GM21360 (cell line): ENCODE data around the gene CHCHD4.

ENCODE experiments used
- ATAC-seq: cut with Tn5 transposase; IDR thresholded peaks from one replicate; pipeline ENCODE4 v1.9.1; 2021; ENCODE audit warnings: mild to moderate bottlenecking, moderate library complexity; ENCODE audit not compliant: unreplicated experiment

Gene CHCHD4

DNA sequence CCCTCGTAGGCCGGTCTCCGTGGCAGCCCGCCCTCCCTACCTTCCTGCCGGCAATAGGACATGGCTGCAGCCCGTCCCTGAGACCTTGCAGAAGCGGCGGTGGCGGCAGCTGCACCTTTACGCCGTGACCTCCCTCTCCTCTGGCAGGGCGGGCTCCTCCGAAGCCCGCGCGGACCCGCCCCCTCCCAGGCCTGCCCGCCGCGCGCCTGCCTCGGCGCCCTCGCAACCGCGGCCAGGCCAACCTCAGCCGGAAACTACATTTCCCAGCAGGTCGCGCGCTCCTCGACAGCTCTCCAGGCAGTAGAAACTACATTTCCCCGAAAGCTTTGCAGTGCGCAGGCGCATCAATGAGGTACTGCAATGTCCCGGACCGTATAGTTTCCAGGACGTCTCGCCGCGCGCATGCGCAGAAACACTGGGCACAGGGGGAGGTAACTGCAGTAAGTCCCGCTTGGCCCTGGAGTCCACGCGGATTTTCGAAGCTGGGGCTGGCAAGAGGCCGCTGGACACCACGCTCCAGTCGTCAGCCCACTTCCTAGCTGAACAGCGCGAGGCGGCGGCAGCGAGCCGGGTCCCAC, at the start of gene CHCHD4, which contains the start of gene TMEM43:
TSS of gene CHCHD4 (minus strand) at position 256 of the 578 bp plus-strand sequence. CDS start at position 62, 194 bp downstream.
TSS of gene TMEM43 (plus strand) at position 438 of the 578 bp plus-strand sequence. CDS start 142 bp downstream, outside the sequence.
- ATAC-seq, result peak; percentile 79

DNA sequence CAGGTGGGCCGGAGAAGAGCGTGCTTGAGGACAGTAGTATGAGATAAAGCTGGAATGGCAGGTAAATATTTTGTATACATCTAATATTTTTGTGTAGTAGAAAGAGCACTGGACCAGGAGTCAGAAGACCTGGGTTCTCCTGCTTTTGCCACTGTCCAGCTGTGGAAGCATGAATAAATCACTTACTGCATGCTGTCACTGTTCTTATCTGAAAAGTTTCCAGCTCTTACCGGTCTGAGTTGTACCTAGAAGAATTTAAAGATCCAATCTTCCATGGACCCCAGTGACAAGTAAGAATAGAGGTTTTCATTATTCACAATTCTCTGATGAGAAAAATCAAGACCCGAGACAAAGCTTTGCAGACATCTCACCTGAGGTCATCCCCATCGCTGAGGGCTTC, 47.8 kb upstream of the CHCHD4 start:
- no peak for ATAC-seq

DNA sequence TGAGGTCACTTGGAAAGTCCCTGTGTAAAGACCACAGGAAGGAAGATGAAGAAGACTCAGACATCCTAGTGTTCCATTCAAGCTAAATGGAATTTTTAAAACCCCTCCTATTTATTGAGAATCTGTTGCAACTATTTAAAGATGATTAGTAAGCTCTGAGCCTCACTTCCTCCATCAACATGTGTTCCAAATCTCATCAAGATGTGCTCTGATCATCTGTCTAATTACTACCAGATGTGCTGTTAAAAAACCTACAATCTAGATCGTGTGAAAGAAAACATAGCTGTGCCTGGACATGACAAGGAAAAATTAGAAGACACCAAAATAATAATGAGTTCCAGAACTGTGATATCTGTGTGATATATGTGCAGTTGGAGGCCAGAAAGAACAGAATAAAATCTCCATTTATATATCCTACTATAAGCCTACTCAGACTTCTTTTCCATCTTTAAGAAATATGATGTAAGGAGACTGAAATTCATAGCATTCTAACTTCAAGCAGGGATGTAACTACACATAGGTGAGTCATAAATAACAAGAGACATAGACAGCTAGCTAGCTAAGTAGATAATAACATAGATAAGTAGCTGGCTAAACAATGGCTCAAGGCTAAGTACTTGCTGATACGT, 46.0 kb upstream of the CHCHD4 start:
- no peak for ATAC-seq

DNA sequence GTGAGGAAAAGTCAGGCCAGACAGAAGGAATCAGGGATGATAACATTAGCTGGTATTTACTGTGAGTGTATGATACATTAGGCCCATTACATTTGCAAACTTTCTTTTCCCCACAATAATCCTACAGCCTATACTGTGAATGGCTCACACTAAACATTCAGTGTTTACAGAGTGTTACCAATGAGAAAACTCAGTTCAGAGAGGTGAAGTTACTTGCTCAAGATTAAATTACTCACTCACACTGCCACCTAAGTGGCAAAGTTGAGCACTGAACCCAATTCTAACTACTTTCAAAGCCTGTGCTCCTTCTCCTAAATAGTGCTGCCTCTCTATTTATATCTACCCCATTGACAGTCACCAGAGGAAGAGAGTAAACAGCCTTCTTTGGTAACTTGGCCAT, 45.2 kb upstream of the CHCHD4 start:
- no peak for ATAC-seq

DNA sequence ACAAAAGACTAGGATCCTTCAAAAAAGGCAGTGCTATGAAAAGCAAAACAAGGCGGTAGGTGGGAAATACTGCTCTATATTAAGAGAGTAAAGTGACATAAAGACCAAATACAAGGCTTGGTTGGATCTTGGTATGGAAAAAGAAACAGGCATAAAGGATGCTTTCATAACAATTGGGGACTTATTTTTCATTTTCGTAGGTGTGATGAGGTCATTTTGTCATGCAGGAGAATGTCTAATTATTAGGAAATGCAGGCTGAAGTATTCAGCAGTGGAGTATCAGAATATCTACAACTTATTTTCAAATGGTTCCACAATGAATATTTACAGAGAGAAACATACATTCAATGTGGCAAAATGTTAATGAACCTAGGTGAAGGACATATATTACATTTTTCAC, 44.8 kb upstream of the CHCHD4 start:
- ATAC-seq, result no peak

DNA sequence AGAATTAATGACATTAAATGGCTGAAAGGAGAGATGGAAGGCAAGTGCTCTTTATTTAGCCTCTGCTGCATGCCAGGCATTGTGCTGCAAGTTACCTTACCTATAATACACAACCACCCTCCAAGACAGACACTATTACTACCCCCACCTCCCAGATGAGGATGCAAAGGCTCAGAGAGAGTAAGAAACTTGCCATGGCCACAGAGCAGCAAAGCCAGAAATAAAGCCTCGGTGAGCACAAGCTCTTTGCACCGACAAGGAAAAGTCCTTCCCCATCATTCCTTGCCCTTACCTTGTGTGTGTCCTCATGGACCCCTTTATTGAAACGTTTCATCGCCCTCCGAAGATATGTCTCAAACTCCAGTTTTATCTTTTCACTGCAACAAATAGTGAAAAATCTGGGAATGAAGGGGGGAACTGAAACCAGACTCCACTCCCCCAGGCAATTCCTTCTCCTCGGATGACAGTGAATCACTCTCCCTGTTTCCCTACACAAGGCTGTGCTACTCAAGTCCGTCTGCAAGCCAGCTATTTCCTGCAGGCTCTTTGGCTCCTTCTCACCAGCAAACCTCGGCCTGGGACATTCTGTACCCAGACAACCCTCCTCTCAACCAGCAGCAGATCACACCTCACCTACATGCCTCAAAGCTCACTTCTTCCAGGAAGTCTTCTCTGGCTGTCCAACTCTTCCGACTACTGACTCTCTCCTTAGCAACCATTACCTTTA, 42.4 kb upstream of the CHCHD4 start:
- ATAC-seq, result no peak

DNA sequence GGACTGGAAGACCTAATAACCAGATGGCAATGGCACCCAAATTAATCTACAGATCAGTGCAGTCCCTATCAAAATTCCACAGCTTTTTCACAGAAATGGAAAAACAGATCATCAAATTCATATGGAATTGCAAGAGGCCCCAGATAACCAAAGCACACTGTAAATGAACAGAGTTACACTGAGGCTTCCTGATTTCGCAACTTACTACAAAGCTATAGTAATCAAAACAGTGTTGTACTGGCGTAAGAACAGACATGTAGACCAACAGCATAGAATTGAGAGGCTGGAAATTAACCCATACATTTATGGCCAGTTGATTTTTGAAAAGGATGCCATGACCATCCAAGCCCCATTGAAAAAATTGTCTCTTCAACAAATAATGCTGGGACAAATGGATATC, 37.5 kb upstream of the CHCHD4 start:
- no peak for ATAC-seq

DNA sequence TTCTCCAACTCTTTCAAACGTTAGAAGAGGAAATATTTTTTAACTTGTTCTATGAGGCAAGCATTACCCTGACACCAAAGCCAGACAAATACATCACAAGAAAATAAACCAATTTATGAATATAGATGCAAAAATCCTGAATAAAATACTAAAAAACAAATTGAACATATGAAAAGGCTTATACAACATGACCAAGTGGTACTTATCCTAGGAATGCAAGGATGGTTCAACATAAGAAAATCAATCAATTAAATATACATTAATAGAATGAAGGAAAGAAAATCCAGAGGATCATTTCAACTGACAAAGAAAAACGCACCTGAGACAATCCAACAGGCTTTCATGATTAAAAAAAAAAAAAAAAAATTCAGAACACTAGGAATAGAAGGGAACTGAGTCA, 36.6 kb upstream of the CHCHD4 start:
- no peak for ATAC-seq

DNA sequence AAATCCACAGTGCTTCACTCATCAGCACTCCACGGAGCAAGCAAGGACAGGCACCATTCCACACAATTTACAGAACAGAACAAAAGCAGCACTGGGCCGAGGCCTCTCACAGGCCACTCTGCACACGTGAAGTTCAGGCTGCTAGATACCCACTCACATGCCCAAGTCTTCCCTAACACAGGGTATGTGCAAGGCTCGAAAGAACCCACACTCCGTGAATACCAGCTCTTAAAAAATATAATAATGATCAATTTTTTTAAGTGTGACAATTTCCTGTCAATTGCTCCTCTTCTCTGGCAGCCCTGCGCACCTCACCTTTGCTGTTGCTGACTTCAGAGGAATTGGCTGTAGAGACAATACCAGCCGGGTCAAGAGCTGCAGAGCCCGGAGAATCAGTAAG, 34.8 kb upstream of the CHCHD4 start:
- ATAC-seq, result no peak

DNA sequence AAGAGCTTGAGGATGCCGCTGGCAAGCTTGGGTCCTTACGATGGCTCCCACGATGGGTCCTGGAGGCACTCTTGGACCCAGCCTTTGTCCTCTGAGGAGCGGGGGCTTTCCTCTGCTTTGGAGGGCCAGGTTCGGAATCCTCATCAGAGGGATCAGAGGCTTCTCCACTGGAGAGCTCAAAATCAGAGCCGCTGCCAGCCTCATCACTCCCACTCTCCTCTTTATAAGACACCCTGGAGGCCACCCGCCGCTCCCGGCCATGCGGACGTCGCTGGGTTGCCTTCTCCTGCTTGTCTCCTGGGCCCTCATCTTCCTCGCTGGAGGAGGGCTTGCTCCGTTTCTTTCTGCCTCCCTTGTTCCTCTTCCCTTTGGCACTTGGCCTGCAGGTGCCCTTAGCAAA, 33.7 kb upstream of the CHCHD4 start:
- ATAC-seq, result no peak

DNA sequence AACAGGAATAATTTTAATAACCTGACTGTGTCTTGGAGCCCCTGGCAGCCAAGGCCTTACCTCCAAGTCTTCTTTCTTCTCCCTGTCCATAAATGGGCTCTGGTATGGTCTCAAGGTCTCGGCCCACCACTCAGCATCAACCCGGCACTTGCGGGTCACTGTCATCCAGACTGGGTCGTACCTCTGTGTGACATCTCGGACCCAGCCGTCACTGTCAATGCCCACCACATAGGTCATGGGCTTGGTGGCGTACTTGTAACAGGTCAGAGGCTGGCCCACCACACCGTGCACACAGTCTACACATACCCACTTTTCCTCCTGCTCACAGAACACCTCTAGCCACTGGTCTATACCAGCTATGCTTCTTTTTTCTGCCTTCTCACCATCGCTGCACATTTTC, 33.3 kb upstream of the CHCHD4 start:
- ATAC-seq, result no peak

DNA sequence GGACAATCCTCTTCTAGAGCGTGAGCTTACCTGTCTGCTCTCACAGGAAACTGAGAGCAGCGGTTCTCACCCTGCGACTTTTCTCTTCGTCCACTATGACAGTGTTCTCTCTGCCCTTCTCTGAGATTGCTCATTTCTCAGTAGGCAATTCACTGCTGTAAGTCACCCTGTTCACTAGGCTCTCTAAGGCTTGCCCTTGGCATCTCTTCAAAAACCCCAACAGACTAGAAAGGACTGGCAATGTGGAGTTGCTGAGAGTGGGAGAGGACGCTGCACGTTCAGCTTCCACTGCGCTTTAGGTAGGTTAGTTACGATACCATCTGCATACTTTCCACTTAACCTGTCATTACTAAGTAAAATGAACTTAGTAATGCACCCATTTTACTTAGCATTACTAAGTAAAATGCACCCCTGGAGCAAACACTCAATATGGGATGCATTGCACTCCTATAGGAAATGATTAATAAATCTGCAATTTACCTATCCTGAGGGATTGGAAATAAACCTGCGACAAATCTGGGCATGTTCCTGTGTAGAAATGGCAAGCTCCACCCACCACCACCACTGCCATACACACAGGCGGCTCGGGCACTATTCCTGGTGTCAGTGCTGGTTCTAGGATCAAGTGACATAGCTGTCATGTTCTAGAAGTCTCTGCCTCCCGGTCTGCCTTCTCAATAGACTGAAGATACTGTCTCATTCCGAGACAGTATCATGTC, 32.3 kb upstream of the CHCHD4 start:
- no peak for ATAC-seq

DNA sequence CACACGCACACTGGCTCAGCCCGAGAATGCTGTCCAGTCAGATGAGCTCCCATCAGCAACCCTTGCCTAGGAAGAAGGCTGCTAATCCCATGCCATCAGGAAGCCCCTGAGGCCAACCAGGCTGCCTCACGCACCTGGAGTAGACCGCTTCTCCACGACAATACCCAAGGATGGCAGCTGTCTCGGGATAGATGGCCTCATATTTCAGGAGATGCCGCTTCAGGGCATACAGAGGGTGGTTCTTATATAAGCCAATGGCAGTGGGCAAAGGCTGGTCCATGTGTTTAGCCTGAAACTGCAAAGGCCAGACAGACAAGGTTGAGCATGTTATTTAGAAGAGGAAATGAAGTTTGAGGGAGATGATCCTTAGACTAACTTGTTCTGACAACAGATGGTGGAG, 31.5 kb upstream of the CHCHD4 start:
- ATAC-seq, result no peak

DNA sequence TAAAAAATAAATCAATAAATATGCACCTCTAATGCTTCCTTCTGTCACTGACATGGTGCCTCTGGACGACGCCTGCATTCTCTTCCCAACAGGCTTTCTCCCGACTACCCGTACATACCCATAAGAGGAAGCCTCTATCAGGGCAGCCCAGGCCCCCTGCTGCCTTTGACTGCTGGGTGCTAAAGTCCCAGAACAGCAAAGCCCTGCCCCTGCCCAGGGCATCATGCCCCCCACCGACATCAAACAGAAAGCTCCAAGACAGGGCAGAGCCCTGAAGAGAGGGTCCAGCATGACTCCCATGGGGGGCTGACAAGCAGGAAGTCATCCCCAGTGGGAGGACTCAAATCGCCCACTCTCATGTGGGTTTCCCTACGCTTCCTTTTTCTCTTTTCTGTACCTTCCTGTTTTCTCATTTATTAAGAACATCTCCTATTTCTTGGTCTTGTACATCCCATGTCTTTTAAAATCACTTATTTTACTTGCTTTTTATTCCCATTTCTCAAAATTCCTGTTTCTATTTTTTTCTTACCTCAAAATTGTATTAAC, 30.3 kb upstream of the CHCHD4 start:
- ATAC-seq, result no peak

DNA sequence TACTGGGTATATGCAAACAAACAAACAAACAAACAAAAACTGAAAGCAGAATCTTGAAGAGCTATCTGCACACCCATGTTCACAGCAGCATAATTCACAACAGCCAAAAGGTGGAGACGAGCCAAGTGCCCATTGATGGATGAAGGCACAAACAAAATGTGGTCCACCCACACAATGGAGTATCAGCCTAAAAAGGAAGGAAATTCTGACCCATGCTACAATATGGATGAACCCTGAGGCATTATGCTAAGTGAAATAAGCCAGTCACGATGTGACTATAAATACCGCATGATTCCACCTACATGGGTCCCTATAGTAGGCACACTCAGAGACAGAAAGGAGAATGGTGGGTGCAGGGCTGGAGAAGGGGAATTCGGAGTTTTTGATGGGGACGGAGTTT, 29.6 kb upstream of the CHCHD4 start:
- no peak for ATAC-seq

DNA sequence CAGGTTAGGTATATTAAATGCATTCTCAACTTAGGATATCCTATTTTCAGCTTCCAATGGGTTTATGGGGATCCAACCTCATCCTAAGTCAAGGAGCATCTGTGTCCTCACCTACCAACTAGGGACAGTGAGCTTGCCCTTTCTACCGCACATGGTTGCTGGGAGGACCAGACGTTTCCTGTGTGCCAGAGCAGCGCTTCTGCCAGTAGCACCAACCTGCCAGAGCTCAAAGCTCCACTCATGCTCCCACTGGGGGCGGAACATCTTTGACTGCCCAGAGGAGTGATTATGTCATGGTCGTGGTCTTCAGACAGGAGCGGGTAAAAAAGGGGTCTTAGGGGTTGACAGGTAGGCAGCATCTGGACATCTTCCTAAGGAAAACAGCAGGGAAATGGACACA, 29.0 kb upstream of the CHCHD4 start:
- no peak for ATAC-seq

DNA sequence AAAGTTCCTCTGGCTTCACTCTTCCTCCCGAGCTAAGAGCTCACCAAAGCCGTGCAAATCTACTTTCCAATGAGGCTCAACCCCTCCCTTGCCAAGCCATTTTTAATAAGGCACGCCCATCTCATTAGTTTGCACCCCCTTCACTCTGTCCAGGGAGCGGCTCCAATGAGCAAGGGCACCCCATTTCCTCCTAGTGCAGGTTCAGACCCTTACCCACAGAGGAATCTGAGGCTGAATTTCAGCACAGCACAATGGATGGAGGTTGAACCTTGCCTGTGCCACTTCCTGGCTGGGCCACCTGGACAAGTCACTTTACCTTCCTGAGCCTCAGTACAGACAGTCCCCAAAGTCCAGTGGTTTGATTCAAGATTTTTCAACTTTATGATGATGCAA, 28.3 kb upstream of the CHCHD4 start:
- no peak for ATAC-seq

DNA sequence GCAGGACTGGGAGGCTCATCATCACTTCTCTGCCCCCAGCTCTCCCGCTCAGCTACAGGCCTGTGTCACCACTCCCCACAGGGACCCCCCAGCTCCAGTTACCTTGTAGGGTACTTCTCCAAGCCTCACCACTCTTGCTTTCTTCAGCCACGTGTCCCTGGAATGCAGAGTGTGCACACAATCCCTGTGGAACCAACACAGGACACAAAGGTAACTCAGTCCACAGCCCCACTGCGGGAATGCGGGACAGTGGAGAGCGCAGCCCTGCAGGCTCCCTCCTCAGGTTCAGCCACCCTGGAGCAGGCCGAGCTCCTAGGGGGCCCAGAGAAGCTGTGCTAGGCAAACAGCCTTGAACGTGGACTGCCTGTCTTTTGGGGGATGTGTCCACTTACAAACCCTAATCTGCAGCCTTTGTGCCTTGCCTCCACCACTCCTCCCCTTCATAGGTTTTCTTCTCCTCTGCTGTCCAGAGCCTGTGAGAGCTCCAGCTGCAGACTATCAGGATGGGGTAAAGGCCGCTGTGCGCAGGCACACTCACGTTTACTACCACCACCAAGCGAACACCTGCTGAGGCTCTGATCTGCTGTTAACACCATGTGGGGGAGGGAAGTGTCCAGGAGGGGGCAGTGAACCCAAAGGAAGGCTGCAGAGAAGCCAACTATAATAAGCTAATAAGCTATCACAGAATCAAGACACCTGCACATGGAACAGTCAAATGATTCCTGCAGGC, 27.7 kb upstream of the CHCHD4 start:
- no peak for ATAC-seq

DNA sequence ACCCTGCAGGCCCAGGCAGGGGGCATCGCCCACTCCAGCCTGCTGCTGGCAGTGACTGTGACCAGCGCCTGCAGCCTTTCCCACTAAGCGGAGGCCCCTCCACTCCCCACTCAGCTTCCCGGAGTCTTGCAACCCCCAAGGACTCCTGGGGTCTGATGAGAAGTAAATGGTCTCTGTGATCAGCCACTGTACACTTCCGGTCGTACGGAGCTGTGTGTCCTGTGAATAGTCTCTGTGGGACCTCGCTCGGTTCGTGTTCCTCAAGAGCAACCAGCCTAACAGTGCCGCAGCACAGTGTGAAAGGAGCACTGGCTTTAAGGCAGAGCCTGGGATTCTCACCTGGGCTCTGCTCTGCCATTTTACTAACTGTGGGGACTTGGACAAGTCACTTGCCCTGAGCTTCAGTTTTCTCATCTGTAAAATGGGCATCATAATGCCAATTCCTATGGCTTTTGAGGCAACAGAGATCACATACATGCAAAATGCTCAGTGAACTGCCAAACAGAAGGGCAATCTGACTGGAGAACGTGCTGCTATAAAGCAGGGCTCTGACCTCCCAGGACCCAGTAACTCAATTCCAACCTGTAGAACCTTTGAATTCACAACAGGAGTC, 26.9 kb upstream of the CHCHD4 start:
- no peak for ATAC-seq

DNA sequence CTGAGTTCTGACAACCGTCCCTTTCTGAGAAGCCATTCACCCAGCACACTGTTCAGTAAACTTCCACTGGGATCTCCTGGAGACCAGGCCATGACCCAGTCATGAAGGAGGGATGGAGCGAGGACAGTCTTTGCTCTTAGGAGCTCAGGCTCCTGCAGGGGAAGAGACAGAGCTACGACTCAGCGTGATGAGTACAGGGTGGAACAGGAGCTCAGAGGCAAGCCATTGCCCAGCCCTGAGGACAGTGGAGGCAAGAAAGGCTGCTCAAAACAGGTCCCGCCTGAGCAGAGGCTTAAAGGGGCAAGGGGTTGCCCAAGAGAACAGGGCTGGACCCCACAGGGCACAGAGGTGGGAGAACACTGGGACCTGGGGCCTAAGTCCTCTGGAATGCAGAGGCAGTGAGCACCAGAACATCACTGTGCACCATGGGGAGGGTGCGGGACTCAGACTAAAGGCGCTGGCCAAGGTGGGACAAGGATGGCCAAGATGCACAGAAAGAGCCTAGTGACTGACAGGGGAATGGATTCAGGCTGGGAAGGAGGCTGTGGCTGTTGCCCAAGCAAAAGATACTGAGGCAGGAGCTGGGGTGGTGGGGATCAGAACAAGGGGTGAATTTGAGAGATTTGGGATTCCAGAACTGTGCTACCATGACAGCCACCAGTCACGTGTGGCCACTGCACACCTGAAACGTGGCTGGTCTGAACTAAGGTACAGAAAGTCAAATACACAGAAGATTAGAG, 26.0 kb upstream of the CHCHD4 start:
- no peak for ATAC-seq
